ENCODE data around the gene LAMA4.

LAMA4 gene

DNA sequence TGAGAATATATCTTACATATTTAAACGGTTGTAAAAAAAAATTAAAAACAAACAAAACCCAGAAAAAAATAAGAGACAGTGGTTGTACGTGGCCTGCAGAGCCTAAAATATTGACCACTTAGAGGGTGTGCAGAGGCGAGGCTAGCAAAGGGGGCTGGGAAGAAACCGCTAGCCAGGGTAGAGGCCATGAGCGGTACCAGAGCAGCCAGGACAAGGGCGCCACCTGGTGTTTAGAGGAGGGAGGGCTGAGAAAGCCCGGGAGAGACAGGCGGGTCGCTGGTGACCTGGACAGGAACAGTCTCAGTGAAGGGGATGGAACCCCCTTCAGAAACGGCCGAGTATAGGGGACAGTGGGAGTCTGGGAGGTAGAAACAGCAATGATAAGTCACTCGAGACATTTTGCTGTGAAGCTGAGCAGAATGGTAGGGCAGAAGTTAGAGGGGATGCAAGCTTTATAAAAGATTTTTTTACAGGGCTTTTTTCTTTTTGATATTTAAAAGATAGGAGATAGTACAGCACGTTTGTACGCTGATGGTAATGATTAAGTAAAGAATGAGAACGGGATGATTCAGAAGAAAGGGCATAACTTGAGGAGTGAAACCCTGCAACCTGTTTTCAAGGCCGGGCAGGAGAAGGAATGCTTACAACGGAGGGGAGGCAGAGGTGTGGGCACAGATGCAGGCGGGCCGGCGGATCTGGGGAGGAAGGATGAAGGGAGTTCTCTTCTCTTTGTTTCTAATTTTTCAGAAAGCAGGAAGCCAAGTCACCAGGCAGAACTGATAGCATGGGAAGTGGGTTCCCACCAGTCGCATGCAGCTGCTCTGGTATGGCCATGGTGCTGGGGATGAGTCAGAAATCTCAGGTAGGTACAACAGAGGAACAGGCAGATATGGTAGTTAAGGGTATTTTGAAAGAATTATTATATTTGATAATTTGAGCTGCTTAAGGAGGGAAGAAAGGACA is 90.8 kb downstream of the LAMA4 start:
- TF ChIP-seq EGR1 (IDR thresholded peaks at IDR 0.05), result no peak
- TF ChIP-seq YY1 (IDR thresholded peaks at IDR 0.05; ENCODE audit: low read depth), result no peak
- peak; percentile 91 for TF ChIP-seq RAD21 (IDR thresholded peaks at IDR 0.05; ENCODE audit: low read depth)
- TF ChIP-seq, protein P1, sequence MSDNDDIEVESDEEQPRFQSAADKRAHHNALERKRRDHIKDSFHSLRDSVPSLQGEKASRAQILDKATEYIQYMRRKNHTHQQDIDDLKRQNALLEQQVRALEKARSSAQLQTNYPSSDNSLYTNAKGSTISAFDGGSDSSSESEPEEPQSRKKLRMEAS (IDR thresholded peaks at IDR 0.05), result peak; percentile 40; the same call in 1 of the 2 replicates
- TF ChIP-seq TEAD4 (IDR thresholded peaks at IDR 0.05), result no peak

DNA sequence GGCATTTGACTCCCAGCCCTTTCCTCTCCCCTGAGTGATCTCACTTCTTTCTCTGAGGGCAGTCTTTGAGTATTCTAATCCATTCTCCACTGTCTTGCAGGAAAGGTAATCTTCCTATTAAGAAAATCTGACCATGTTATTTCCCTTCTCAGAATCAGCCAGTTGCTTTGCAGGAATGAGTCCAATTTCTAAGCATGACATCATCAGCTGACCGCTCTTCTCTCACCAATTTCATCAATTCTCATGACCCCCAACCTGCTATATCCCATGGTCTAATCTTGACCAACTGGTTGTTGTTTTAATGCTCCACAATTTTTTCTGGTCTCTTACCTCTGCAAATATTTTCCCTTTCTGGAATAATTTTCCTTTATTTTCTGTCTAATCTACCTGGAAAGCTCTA is 93.6 kb downstream of the LAMA4 start:
- TF ChIP-seq CREB1 (IDR thresholded peaks at IDR 0.05; ENCODE audit: low read depth), result no peak
- no peak for TF ChIP-seq EGR1 (IDR thresholded peaks at IDR 0.05)
- no peak for TF ChIP-seq TCF12 (IDR thresholded peaks at IDR 0.05; ENCODE audit: low read depth)
- no peak for TF ChIP-seq TEAD4 (IDR thresholded peaks at IDR 0.05)
- no peak for TF ChIP-seq USF1 (IDR thresholded peaks at IDR 0.05)
- no peak for TF ChIP-seq RAD21 (IDR thresholded peaks at IDR 0.05; ENCODE audit: low read depth)
- TF ChIP-seq, protein P2, sequence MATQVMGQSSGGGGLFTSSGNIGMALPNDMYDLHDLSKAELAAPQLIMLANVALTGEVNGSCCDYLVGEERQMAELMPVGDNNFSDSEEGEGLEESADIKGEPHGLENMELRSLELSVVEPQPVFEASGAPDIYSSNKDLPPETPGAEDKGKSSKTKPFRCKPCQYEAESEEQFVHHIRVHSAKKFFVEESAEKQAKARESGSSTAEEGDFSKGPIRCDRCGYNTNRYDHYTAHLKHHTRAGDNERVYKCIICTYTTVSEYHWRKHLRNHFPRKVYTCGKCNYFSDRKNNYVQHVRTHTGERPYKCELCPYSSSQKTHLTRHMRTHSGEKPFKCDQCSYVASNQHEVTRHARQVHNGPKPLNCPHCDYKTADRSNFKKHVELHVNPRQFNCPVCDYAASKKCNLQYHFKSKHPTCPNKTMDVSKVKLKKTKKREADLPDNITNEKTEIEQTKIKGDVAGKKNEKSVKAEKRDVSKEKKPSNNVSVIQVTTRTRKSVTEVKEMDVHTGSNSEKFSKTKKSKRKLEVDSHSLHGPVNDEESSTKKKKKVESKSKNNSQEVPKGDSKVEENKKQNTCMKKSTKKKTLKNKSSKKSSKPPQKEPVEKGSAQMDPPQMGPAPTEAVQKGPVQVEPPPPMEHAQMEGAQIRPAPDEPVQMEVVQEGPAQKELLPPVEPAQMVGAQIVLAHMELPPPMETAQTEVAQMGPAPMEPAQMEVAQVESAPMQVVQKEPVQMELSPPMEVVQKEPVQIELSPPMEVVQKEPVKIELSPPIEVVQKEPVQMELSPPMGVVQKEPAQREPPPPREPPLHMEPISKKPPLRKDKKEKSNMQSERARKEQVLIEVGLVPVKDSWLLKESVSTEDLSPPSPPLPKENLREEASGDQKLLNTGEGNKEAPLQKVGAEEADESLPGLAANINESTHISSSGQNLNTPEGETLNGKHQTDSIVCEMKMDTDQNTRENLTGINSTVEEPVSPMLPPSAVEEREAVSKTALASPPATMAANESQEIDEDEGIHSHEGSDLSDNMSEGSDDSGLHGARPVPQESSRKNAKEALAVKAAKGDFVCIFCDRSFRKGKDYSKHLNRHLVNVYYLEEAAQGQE (IDR thresholded peaks at IDR 0.05; ENCODE audit: low read depth), result no peak
- TF ChIP-seq CEBPB (IDR thresholded peaks at IDR 0.05), result no peak
- TF ChIP-seq TAF1 (IDR thresholded peaks at IDR 0.05; ENCODE audit: low read depth), result no peak
- TF ChIP-seq EP300 (IDR thresholded peaks at IDR 0.05; ENCODE audit: borderline replicate concordance), result no peak
- no peak for TF ChIP-seq NFIC (IDR thresholded peaks at IDR 0.05)
- no peak for TF ChIP-seq FOXM1 (IDR thresholded peaks at IDR 0.05; ENCODE audit: borderline replicate concordance, low read depth)
- no peak for TF ChIP-seq YY1 (IDR thresholded peaks at IDR 0.05; ENCODE audit: low read depth)
- no peak for TF ChIP-seq ZBTB7A (IDR thresholded peaks at IDR 0.05; ENCODE audit: low read depth)
- TF ChIP-seq, protein P1 (IDR thresholded peaks at IDR 0.05), result no peak

- TF ChIP-seq EGR1 (IDR thresholded peaks at IDR 0.05) (no peak), RAD21 (IDR thresholded peaks at IDR 0.05; ENCODE audit: low read depth) (no peak)
Measured at GRCh38 chr6:112156668-112157067, 97.7 kb downstream of the LAMA4 start.

- TF ChIP-seq TEAD4 (IDR thresholded peaks at IDR 0.05), result no peak
- TF ChIP-seq YY1 (IDR thresholded peaks at IDR 0.05; ENCODE audit: low read depth), result no peak
- TF ChIP-seq RAD21 (IDR thresholded peaks at IDR 0.05; ENCODE audit: low read depth), result no peak
- TF ChIP-seq FOXM1 (IDR thresholded peaks at IDR 0.05; ENCODE audit: borderline replicate concordance, low read depth), result no peak
- TF ChIP-seq EGR1 (IDR thresholded peaks at IDR 0.05), result no peak
- TF ChIP-seq NFIC (IDR thresholded peaks at IDR 0.05), result no peak
- no peak for TF ChIP-seq USF1 (IDR thresholded peaks at IDR 0.05)
- no peak for TF ChIP-seq EP300 (IDR thresholded peaks at IDR 0.05; ENCODE audit: borderline replicate concordance)
Measured at GRCh38 chr6:112155886-112156285, 98.5 kb downstream of the LAMA4 start.

GRCh38 chr6:112154711-112155110 is 99.7 kb downstream of the LAMA4 start:
- no peak for TF ChIP-seq EGR1 (IDR thresholded peaks at IDR 0.05)
- TF ChIP-seq ZBTB7A (IDR thresholded peaks at IDR 0.05; ENCODE audit: low read depth), result no peak
- TF ChIP-seq RAD21 (IDR thresholded peaks at IDR 0.05; ENCODE audit: low read depth), result no peak
- no peak for TF ChIP-seq YY1 (IDR thresholded peaks at IDR 0.05; ENCODE audit: low read depth)
- TF ChIP-seq CREB1 (IDR thresholded peaks at IDR 0.05; ENCODE audit: low read depth), result no peak
- TF ChIP-seq CEBPB (IDR thresholded peaks at IDR 0.05), result no peak
- no peak for TF ChIP-seq FOXM1 (IDR thresholded peaks at IDR 0.05; ENCODE audit: borderline replicate concordance, low read depth)
- TF ChIP-seq TAF1 (IDR thresholded peaks at IDR 0.05; ENCODE audit: low read depth), result no peak
- TF ChIP-seq NFIC (IDR thresholded peaks at IDR 0.05), result no peak
- TF ChIP-seq EP300 (IDR thresholded peaks at IDR 0.05; ENCODE audit: borderline replicate concordance), result no peak
- no peak for TF ChIP-seq TEAD4 (IDR thresholded peaks at IDR 0.05)

DNA sequence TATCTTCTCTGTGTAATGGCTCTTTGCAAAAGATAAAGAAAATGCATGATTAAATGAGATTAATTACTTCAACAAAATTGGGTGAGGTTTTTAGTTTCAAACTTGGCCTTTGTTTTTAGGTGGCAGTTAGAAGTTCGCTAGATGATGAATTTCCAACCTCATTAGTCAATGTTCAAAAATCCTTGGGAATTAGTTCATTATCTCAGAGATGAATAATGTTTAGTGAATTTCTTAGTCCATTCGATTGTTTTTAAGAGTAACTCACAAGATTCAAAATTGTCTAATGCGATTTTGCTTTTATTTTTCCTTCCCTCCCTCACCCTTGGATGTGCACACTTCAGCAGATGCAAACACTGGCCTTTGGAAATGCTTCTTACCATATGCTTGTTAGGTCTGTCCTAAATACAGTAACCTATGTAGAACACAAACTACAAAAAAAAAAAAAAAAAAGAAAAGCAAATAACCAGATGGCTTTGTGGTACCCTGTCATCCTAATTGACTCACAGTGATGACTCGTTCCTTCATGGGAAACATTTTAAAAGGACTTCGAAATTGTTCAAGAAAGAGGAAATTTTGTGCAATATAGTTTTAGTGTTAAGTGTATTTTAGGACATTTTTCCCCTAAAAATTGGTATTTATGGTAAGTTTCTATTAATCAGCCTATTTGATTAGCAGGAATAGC is 100.3 kb downstream of the LAMA4 start:
- TF ChIP-seq CEBPB (IDR thresholded peaks at IDR 0.05), result no peak
- no peak for TF ChIP-seq RAD21 (IDR thresholded peaks at IDR 0.05; ENCODE audit: low read depth)
- no peak for TF ChIP-seq EP300 (IDR thresholded peaks at IDR 0.05; ENCODE audit: borderline replicate concordance)
- no peak for TF ChIP-seq ZBTB7A (IDR thresholded peaks at IDR 0.05; ENCODE audit: low read depth)
- TF ChIP-seq TEAD4 (IDR thresholded peaks at IDR 0.05), result no peak
- no peak for TF ChIP-seq EGR1 (IDR thresholded peaks at IDR 0.05)
- TF ChIP-seq USF1 (IDR thresholded peaks at IDR 0.05), result no peak
- TF ChIP-seq, protein P1 (IDR thresholded peaks at IDR 0.05), result no peak
- TF ChIP-seq NFIC (IDR thresholded peaks at IDR 0.05), result no peak
- TF ChIP-seq TAF1 (IDR thresholded peaks at IDR 0.05; ENCODE audit: low read depth), result no peak
- no peak for TF ChIP-seq CREB1 (IDR thresholded peaks at IDR 0.05; ENCODE audit: low read depth)
- TF ChIP-seq, protein P2 (IDR thresholded peaks at IDR 0.05; ENCODE audit: low read depth), result no peak
